NCI-H1417 treated with DMSO at 0.1 percent for 48 hours (cell line): ENCODE data around the gene CD8B2.
"Not testable (repeated sequence)": the region's sequence is repeated elsewhere in the genome, so short reads cannot be mapped to it uniquely, and the experiment has no call there.

Experiments used
- DNase-seq: peaks from one replicate; lab custom pipeline; 2025; lab: John Stamatoyannopoulos, UW

The CD8B2 gene

DNA sequence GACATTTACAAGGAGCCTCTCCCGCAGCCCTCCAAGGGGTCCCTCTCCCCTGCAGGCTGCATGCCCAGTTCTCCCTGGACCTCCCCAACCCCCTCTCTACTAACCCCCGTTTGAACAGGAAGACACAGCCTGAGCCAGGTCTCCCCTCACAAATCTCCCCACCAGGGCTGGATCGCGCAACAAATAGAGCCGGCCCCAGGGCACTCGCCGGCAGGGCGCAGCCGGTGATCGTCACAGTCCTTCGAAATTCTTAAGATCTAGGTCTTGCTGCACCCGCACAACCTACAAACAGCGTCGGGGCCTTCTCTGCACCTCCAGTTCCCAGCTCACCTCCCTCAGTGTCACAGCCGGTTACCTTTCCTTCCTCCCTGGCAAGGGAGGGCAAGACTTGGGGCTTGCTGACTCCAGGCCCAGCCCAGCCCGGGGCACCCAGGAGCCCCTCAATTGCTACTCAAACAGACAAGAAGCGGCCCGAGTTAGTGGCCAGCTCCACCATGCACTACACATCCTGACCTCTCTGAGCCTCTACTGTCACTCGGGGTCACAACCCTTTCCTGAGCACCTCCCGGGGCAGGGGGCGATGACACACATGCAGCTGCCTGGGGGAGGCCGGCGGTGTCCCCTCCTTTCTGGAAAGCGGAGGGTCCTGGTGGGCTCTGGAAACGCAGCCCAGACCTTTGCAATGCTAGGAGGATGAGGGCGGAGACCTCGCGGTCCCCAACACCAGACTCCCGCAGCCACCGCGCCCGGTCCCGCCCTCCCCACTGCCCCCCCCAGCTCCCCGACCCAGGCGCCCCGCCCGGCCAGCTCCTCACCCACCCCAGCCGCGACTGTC lies at the start of gene CD8B2:
Gene CD8B2, plus strand, starts transcription at position 814 of the 835 bp plus-strand sequence. CDS start 63 bp downstream, outside the sequence.
- DNase-seq = not testable (repeated sequence)

GRCh38 chr2:106461882-106462281 lies 25.3 kb upstream of the CD8B2 start:
- DNase-seq = not testable (repeated sequence)

DNA sequence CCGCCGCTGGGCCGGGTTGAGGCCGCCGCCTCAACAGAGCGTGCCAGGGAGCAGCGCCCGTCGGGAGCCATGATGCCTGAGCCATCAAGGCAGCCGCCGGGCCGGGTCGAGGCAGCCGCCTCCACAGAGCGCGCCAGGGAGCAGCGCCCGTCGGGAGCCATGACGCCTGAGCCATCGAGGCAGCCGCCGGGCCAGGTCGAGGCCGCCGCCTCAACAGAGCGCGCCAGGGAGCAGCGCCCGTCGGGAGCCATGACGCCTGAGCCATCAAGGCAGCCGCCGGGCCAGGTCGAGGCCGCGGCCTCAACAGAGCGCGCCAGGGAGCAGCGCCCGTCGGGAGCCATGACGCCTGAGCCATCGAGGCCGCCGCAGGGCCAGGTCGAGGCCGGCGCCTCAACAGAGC lies 19.6 kb upstream of the CD8B2 start:
- DNase-seq = not testable (repeated sequence)

DNA sequence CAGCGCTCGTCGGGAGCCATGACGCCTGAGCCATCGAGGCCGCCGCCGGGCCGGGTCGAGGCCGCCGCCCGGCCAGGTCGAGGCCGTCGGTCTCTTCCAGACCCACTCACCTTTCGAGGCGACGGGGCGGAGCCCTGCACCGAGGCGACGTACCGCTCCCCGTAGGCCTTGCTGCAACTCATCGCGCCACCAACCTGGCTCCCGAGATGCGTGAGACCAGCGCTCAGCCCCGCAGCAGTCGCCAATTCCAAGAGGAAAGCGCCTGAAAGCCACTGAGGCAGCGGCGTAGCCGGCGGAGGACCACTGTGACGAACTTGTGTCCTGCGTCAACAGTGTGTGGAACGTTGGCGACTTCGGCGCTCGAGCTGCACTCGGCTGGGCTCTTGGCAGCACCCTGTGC lies 19.1 kb upstream of the CD8B2 start, which contains the start of gene RGPD3:
Gene RGPD3, minus strand, starts transcription at position 307 of the 400 bp plus-strand sequence. Its CDS starts 125 bp downstream, at position 182.
- not testable (repeated sequence) for DNase-seq

- not testable (repeated sequence) for DNase-seq
Measured at GRCh38 chr2:106470658-106471057, 16.5 kb upstream of the CD8B2 start.

DNA sequence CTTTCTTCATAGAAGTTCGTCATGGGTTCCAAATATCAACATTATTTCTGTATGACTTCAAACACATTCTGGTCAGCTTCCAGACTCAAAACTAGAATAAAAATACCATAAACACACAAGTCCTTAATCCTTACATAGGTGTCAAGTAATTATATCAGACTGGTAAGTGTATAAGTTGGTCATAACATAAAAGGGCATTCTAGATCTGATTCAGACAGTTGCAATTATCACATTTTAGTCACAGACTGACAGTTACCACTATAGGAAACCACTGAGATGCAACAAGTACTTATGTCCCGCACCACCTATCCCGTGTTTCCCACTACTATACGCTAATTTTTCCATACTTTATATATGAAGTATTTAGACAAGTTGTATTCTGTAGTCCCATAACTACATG lies 9.5 kb upstream of the CD8B2 start:
- DNase-seq = not testable (repeated sequence)

GRCh38 chr2:106479563-106479962 lies 7.6 kb upstream of the CD8B2 start:
- not testable (repeated sequence) for DNase-seq

DNA sequence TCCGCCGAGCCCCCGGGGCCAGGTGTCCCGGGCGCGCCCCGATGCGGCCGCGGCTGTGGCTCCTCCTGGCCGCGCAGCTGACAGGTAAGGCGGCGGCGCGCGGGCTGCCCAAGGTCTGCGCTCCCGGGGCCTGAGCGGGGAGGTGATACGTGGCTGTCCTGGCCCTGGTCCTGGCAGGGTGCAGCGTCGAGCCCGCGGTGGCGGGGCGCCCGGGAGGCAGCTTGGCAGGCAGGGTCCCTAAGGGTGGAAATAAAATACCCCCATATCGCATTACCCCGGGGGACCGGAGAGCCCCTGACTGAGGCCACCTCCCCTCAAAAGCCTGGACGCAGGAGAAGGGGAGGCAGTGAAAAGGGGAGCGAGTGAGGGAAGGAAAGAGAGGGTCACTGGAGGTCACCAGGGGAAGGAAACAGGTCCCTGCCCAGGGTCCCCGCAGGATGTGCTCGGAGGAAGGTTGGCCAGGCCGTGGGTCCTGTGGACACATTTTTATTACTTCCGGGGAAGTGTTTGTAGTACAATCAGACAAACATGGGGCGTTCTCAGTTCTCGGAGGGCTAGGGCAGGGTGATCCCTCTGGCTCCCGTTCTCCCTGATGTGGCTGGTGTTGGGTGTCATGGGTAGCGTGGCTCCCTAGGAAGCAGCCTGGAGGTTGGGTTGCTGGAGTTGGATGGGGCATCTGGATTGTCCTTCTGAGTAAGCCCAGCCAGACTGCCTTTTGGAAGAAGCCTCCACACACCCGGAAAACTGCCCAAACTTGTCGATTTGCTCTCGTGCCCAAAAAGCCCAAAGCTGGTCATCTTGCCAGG lies 425 bp downstream of the CD8B2 start:
- not testable (repeated sequence) for DNase-seq

- DNase-seq = not testable (repeated sequence)
Measured at GRCh38 chr2:106489701-106490100, 2.5 kb downstream of the CD8B2 start.

DNA sequence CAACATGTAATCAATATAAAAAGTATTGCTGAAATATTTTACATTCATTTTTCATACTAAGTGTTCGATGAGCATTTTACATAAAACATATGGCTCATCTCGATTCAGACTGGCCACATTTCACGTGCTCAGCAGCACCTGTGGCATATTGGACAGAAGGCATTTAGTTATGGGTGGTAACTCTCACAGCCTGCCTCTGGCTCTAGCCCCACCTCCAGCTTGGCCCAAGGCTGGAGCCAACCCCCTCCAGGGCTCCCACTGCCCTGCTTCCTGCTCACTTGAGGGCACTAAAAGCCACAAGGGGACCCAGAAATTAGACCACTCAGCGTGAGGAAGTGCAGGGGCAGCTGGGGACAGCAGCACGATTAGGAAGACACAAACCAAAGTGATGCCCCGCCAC lies 5.2 kb downstream of the CD8B2 start:
- DNase-seq = not testable (repeated sequence)

DNA sequence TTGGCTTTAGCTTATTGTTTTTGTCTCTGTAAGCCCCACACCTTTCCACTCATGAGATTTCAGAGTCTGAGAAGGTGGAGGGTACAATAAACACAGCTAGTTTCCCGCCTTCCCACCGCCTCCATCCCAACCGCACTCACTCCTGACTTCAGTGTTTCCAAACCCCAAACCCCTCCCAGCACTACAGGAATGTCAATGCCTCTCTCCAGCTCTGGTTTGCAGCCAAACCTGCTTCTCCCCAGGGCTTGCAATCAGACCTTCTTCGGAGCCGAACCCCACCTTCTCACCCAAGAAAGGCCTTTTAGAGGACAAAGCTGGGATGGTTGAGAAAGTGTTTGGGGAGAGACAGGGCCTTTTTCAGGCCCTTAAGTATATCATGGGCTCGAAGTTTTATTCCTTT lies 5.7 kb downstream of the CD8B2 start:
- DNase-seq = not testable (repeated sequence)

- DNase-seq = not testable (repeated sequence)
Measured at GRCh38 chr2:106498549-106498948, 11.4 kb downstream of the CD8B2 start.

- not testable (repeated sequence) for DNase-seq
Measured at GRCh38 chr2:106500350-106500749, 13.2 kb downstream of the CD8B2 start.

GRCh38 chr2:106502351-106502750 lies 15.2 kb downstream of the CD8B2 start:
- not testable (repeated sequence) for DNase-seq

- not testable (repeated sequence) for DNase-seq
Measured at GRCh38 chr2:106504192-106504591, 17.0 kb downstream of the CD8B2 start.

DNA sequence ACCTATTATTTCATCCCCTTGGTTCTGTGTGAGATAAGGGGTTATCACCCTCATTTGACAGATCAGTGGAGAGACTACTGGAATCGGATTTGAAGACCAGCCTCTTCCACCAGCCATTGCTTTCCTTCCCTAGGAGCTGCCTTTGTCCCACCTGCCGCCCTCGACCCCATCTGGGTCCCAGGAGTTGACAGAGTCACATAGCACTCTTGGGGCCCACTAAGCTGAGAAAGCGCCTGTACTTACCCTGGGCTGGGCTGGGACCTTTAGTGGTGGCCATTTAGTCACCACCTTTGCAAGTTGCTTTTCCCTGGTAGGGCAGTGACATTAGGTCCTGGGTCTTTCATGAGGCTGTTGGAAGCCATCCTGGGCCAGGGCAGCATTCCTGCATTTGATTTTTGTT lies 17.6 kb downstream of the CD8B2 start:
- not testable (repeated sequence) for DNase-seq

GRCh38 chr2:106506002-106506687 lies 19.0 kb downstream of the CD8B2 start:
- DNase-seq = not testable (repeated sequence)

GRCh38 chr2:106508660-106509373 lies 21.7 kb downstream of the CD8B2 start:
- not testable (repeated sequence) for DNase-seq

DNA sequence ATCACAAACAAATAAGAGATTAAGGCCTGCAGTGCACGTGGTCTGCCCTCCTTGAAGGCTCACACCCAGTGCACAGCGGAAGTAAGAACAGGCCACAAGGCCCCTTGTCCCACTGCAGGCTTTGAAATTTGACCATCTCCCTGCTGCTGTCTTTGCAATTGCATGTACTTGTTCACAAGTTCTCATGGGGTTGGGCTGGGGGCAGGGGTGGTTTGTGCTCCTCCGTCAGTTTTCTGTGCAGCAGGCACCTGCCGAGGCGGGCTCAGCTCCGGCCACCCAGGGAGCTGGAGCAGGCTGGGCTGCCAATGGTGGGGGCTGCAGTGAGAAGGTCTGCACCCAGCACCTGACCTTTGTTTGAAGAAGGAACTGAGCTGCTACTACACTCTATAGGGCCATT lies 22.2 kb downstream of the CD8B2 start:
- not testable (repeated sequence) for DNase-seq

- not testable (repeated sequence) for DNase-seq
Measured at GRCh38 chr2:106510791-106511190, 23.6 kb downstream of the CD8B2 start.

- not testable (repeated sequence) for DNase-seq
Measured at GRCh38 chr2:106511476-106511901, 24.3 kb downstream of the CD8B2 start.
